ENCODE data around the gene DRG2.

Gene DRG2

GRCh38 chr17:18117533-18117932, 29.8 kb downstream of the DRG2 start:
- DNase-seq (ENCODE audit: low read depth): no peak

GRCh38 chr17:18117982-18118975, 30.5 kb downstream of the DRG2 start:
- no peak for DNase-seq (ENCODE audit: low read depth)

GRCh38 chr17:18119166-18119745, 31.5 kb downstream of the DRG2 start:
- DNase-seq (ENCODE audit: low read depth): no peak

DNA sequence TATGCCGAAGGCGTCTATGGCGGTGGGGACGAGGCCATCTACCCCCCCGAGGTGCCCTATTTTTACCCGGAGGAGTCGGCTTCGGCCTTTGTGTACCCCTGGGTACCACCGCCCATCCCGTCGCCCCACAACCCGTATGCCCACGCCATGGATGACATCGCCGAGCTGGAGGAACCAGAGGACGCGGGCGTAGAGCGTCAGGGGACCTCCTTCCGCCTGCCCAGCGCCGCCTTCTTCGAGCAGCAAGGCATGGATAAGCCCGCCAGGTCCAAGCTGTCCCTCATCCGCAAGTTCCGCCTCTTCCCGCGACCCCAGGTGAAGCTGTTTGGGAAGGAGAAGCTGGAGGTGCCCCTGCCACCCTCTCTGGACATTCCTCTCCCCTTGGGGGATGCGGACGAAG, 32.2 kb downstream of the DRG2 start:
- DNase-seq (ENCODE audit: low read depth): no peak

- no peak for DNase-seq (ENCODE audit: low read depth)
These were observed 32.8 kb downstream of the DRG2 start for GRCh38 chr17:18120461-18121017.

DNA sequence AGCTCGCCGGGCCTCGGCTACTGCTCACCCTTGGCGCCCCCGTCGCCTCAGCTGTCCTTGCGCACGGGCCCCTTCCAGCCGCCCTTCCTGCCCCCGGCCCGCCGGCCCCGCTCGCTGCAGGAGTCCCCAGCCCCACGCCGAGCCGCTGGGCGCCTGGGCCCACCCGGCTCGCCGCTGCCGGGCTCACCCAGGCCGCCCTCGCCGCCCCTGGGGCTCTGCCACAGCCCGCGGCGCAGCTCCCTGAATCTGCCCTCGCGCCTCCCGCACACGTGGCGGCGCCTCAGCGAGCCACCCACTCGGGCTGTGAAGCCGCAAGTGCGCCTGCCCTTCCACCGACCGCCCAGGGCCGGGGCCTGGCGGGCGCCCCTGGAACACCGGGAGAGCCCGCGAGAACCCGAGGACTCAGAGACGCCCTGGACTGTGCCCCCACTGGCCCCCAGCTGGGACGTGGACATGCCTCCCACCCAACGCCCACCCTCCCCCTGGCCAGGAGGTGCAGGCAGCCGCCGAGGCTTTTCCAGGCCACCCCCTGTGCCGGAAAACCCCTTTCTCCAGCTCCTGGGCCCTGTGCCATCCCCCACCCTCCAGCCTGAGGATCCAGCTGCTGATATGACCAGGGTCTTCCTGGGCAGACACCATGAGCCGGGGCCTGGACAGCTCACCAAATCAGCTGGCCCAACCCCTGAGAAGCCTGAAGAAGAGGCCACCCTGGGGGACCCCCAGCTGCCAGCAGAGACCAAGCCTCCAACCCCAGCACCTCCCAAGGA, 33.6 kb downstream of the DRG2 start:
- DNase-seq (ENCODE audit: low read depth): no peak

- no peak for DNase-seq (ENCODE audit: low read depth)
These were observed 35.4 kb downstream of the DRG2 start for GRCh38 chr17:18122990-18123753.

- DNase-seq (ENCODE audit: low read depth): no peak
These were observed 36.8 kb downstream of the DRG2 start for GRCh38 chr17:18124345-18125126.

GRCh38 chr17:18129041-18129502, 41.3 kb downstream of the DRG2 start:
- DNase-seq (ENCODE audit: low read depth): no peak

DNA sequence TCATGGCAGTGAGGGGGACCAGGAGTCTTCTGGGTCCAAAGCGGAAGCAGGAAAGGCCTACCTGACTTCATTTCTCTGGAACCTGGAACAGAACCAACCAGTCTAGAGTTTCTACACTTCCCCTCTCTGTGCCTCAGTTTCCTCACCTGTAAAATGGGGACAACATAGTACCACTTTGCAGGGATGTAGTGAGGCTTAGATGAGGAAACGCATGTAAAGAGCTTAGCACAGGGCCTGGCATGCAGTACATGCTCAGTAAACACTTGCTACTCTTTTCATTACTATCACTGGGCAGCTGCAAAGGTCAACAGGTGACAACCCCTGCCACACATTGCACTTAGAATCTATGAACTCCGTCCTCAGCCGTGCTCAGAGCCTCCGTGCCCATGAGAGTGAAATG, 45.0 kb downstream of the DRG2 start:
- DNase-seq (ENCODE audit: low read depth): no peak

- DNase-seq (ENCODE audit: low read depth): no peak
These were observed 48.6 kb downstream of the DRG2 start for GRCh38 chr17:18136357-18136756.

GRCh38 chr17:18138065-18138749, 50.5 kb downstream of the DRG2 start:
- DNase-seq (ENCODE audit: low read depth): no peak

DNA sequence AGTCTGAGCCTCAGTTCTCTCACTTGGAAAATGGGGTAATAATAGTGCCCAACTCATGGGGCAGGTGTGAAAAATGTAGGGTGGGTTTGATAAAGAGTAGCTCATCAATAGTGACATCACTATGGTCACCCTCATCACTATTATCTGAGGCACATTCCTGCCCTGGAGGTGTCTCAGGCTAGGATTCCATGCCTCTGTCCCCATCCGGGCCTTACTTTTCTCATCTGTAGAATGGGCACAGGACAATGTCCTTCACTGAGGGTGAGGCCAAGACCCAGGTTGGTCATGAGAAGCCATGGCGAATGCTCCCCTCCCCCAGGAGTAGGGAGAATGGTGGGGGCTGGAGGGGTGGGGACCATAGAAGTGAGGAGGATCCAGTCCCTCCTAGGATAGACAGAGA, 51.3 kb downstream of the DRG2 start:
- DNase-seq (ENCODE audit: low read depth): no peak

DNA sequence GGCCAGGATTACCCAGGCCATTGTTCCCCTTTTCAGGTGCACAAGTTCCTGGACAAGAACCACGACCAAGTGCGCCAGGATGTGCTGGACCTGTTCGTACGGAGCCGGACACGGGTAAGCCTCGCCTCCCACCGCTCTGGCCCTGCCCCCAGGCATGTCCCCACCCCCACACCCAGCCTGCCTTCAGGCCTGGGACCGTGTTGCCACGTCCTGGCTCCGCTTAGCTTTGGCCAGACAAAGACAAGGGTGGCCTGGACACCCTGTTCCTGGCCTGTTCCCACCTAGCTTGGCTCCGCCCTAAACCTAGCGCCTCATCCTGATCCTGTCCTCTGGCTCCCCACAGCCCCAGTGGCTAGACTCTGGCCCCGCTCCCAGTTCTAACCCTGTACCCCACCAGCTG, 51.8 kb downstream of the DRG2 start:
- DNase-seq (ENCODE audit: low read depth): no peak

- DNase-seq (ENCODE audit: low read depth): no peak
These were observed 52.2 kb downstream of the DRG2 start for GRCh38 chr17:18139949-18140348.

DNA sequence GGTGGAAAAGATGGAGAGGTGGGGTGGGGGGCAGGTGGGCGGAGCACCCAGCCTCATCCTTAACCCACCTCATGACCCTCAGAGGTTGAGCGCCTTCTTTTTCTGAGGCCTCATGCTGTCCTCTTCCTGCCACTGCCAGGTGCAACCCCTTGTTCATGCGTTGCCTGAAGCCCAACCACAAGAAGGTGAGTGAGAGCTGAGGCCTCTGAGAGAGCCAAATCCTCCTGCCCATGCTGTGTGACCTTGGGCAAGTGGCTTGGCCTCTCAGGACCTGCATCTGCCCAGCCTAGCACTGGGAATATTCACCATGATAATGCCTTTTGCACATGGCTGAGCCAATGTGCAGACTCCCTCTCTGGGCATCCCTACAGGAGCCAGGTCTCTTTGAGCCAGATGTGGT, 52.9 kb downstream of the DRG2 start:
- DNase-seq (ENCODE audit: low read depth): no peak

GRCh38 chr17:18141210-18141803, 53.6 kb downstream of the DRG2 start:
- DNase-seq (ENCODE audit: low read depth): peak; percentile 25

- no peak for DNase-seq (ENCODE audit: low read depth)
These were observed 54.7 kb downstream of the DRG2 start for GRCh38 chr17:18142417-18142816.

DNA sequence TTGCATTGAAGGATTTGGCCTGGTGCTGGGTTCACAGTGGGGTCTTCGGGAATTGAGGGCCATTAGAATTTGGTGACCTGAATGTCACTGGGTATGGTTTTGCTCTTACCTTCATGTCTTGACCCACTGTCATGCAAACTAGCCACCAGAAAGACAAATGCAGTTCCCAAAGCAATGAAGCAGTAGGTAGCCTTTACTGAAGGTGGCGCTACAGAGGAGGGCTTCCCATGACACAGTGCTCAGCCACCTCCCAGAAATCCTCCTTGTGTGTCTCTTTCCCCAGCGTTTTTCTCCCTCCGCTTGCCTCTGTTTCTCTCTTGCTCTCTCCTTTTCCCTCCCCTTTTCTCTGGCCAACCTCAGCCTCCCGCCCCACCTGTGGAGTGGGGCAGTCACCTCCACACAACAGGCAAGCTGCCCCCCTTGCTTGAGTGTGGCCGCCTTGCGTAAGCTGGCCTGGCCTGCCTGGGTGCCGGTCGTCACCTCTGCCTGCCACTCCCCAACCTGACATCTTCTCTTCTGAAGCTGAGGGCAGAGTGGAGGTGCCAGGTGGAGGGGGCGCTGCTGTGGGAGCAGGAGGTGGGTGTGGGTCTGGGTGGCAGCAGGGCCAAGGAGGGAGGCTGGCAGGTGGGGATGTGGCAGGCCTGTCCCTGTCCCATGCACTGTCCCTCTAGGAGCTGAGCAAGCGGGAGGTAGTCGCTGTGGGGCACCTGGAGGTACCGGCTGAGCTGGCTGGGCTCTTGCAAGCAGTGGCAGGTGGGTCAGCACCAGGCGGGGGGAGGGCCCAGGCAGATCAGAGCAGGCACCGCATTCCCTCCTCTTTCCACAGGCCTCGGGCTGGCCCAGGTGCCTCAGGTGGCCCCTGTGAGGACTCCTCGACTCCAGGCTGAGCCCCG, 55.5 kb downstream of the DRG2 start:
- DNase-seq (ENCODE audit: low read depth): no peak

Measured in activated T-cell treated with anti-CD3 and anti-CD28 coated beads for 24 hours (primary cell).